Progenitor cell of endocrine pancreas (in vitro differentiated cells): ENCODE measurements around the gene APBB2. TPM values are rescaled to one million over a fixed set of nuclear protein-coding genes. Genes with fewer than 3 reads are reported as not detected.

Experiments
- DNase-seq: peaks from one replicate; pipeline ENCODE4 v3.0.0; 2021; ENCODE audit warnings: low spot score; ENCODE audit not compliant: unreplicated experiment
- H3K27ac Mint-ChIP-seq: 2 replicates; pipeline ENCODE4 v1.8.0; 2021; ENCODE audit warnings: mild to moderate bottlenecking, moderate library complexity, mixed read lengths
- H3K27me3 Mint-ChIP-seq: 2 replicates; pipeline ENCODE4 v1.8.0; 2021; ENCODE audit warnings: mixed read lengths
- H3K36me3 Mint-ChIP-seq: 2 replicates; pipeline ENCODE4 v1.8.0; 2022; ENCODE audit warnings: mixed read lengths; ENCODE audit not compliant: insufficient read depth
- H3K4me1 Mint-ChIP-seq: 2 replicates; pipeline ENCODE4 v1.8.0; 2021; ENCODE audit warnings: low read depth, mixed read lengths
- H3K4me3 Mint-ChIP-seq: 2 replicates; pipeline ENCODE4 v1.8.0; 2021; ENCODE audit warnings: low read depth, mild to moderate bottlenecking, moderate library complexity, mixed read lengths
- H3K9me3 Mint-ChIP-seq: 2 replicates; pipeline ENCODE4 v1.8.0; 2021; ENCODE audit warnings: low read depth, mixed read lengths
- CTCF ChIP-seq: fragments of 200-600 bp; sonication (generic); IDR thresholded peaks from one replicate; pipeline ENCODE4 v1.5.0; 2021; ENCODE audit warnings: antibody characterized with exemption, mild to moderate bottlenecking; ENCODE audit not compliant: unreplicated experiment
- total RNA-seq: library from RNA; stranded (reverse); gene quantifications from 2 replicates; pipeline ENCODE4 v1.2.1, GENCODE V29; 2021

APBB2 gene
- total RNA-seq, 1 donor from 2014 or later = 61.7 TPM

GRCh38 chr4:40763228-40763716, 451.1 kb downstream of the APBB2 start:
- DNase-seq = no peak
- no peaks in the 10 kb centered on the region for H3K27me3 Mint-ChIP-seq
- peaks cover 20% of the 10 kb centered on the region for H3K36me3 Mint-ChIP-seq
- peaks cover 3% of the 10 kb centered on the region for H3K9me3 Mint-ChIP-seq
- no peaks in the 10 kb centered on the region for H3K4me1 Mint-ChIP-seq
- H3K4me3 Mint-ChIP-seq = no peak overlapping the region
- no peak for TF ChIP-seq CTCF
- H3K27ac Mint-ChIP-seq = no peak overlapping the region

Other genes with a start within 250 kb of the APBB2 start
- gene UCHL1, start 42.4 kb upstream of the APBB2 start, total RNA-seq = 270 and 317 TPM in 2 replicates